ENCODE data around the gene ATP5F1C. TPM values are rescaled to one million over a fixed set of nuclear protein-coding genes. Genes with fewer than 3 reads are reported as not detected.

Gene ATP5F1C
- total RNA-seq, 2 donors from 2014 or later = 115 to 117 TPM

DNA sequence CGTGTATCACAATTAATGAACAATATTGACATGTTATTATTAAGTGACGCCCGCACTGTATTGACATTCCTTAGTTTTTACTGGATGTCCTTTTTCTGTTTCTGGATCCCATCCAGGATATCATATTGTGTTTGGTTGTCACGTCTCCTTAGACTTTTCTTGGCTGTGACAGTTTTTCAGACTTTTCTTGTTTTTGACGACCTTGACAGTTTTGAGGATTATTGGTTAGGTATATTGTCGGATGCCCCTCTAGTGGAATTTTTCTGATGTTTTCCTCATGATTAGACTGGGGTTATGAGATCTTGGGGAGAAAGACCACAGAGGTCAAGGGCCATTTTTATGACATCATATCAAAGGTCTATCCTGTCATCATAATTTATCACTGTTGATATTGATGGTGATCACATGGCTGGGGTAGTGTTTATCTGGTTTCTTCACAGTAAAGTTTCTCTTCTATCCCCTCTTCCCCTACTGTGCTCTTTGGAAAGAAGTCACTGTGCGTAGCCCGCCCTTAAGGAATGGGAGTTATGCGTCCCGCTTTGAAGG is 41.4 kb downstream of the ATP5F1C start:
- no peaks in the 10 kb centered on the region for H3K27me3 Mint-ChIP-seq
- no peaks in the 10 kb centered on the region for H3K9me3 ChIP-seq (ENCODE audit: control insufficient read depth, low read length, poor library complexity, severe bottlenecking)
- no peak for DNase-seq
- no peak for ATAC-seq
- H3K4me1 Mint-ChIP-seq = peaks cover 43% of the 10 kb centered on the region
- peaks cover 10% of the 10 kb centered on the region for H3K36me3 Mint-ChIP-seq (ENCODE audit: low read depth)
- peak overlapping the region; percentile 68 for H3K27ac Mint-ChIP-seq
- no peak overlapping the region for H3K4me3 Mint-ChIP-seq

DNA sequence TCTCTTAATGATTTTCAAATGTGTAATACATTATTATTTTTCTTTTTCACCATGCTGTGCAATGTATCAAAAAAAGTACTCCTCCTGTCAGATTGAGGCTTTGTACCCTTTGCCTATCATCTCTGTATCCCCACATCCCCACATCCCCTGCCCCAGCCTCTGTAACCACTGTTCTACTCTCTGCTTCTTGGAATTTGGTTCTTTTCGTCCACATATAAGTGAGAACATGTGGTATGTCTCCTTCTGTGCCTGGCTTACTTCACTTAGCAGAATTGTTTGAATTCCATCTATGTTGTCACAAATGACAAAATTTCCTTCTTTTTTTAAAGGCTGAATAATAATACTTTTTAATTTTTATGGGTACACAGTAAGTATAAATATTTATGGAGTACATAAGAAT is 44.1 kb downstream of the ATP5F1C start:
- H3K4me3 Mint-ChIP-seq = no peak overlapping the region
- DNase-seq = no peak
- no peak for ATAC-seq
- no peaks in the 10 kb centered on the region for H3K27me3 Mint-ChIP-seq
- peaks cover 4% of the 10 kb centered on the region for H3K36me3 Mint-ChIP-seq (ENCODE audit: low read depth)
- no peak overlapping the region for H3K27ac Mint-ChIP-seq
- no peaks in the 10 kb centered on the region for H3K9me3 ChIP-seq (ENCODE audit: control insufficient read depth, low read length, poor library complexity, severe bottlenecking)
- H3K4me1 Mint-ChIP-seq = peaks cover 45% of the 10 kb centered on the region

DNA sequence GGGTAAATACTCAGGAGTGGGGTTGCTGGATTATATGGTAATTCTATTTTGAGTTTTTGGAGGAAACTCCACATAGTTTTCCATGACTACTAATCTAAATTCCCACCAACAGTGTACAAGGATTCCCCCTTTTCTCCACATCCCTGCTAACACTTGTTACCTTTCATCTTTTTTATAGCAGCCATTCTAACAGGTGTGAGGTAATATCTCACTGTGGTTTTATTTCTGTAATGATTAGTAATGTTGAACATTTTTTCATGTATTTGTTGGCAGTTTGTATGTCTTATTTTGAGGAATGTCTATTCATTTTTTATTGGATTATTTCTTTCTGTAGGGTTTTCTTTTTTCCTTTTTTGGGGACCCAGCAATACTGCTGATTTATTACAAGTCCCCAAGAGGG is 45.2 kb downstream of the ATP5F1C start:
- no peaks in the 10 kb centered on the region for H3K9me3 ChIP-seq (ENCODE audit: control insufficient read depth, low read length, poor library complexity, severe bottlenecking)
- Mint-ChIP-seq H3K27me3 (no peaks in the 10 kb centered on the region), H3K27ac (peak overlapping the region; percentile 21), H3K36me3 (ENCODE audit: low read depth) (peaks cover 4% of the 10 kb centered on the region), H3K4me1 (peaks cover 45% of the 10 kb centered on the region), H3K4me3 (no peak overlapping the region)
- DNase-seq = no peak
- ATAC-seq = no peak

DNA sequence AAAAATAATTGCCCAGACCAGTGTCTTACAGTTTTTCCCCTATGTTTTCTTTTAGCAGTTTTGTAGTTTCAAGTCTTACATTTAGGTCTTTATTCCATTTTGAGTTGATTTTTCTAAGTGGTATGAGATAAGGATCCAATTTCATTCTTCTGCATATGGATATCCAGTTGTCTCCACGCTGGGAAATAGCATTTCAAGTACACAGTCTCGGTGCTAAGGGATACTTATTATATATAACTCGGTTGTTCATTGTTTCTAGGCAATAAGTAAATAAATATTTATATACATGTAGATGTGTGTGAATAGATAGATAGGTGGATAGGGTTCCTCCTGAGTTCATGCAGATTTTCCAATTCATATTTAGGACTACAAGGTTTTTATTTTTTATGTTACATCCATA is 46.3 kb downstream of the ATP5F1C start:
- peaks cover 4% of the 10 kb centered on the region for H3K36me3 Mint-ChIP-seq (ENCODE audit: low read depth)
- no peak overlapping the region for H3K27ac Mint-ChIP-seq
- DNase-seq = no peak
- no peaks in the 10 kb centered on the region for H3K27me3 Mint-ChIP-seq
- no peaks in the 10 kb centered on the region for H3K9me3 ChIP-seq (ENCODE audit: control insufficient read depth, low read length, poor library complexity, severe bottlenecking)
- no peak overlapping the region for H3K4me3 Mint-ChIP-seq
- ATAC-seq = no peak
- H3K4me1 Mint-ChIP-seq = peaks cover 45% of the 10 kb centered on the region

DNA sequence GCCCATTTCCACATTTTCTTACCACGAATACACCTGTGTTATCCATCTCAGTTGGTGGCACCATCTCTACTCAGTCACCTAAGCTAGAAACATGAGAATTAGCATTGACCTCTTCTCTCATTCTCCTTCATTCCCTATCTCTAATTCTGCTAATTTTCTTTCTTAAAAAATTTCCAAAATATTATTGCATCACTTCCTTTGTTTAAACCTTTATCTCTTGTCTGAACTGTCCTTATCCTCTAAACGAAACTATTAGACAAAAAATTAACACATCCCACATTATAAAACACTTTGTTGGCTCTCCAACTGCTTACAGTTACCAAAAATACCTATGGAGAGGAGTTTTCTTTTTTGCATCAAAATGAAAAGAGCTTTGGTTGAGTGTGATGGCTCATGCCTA is 48.6 kb downstream of the ATP5F1C start:
- no peaks in the 10 kb centered on the region for H3K27me3 Mint-ChIP-seq
- ATAC-seq (no peak), DNase-seq (no peak)
- no peaks in the 10 kb centered on the region for H3K9me3 ChIP-seq (ENCODE audit: control insufficient read depth, low read length, poor library complexity, severe bottlenecking)
- peaks cover 34% of the 10 kb centered on the region for H3K4me1 Mint-ChIP-seq
- no peak overlapping the region for H3K4me3 Mint-ChIP-seq
- H3K27ac Mint-ChIP-seq = peak overlapping the region; percentile 59
- H3K36me3 Mint-ChIP-seq (ENCODE audit: low read depth) = peaks cover 5% of the 10 kb centered on the region

DNA sequence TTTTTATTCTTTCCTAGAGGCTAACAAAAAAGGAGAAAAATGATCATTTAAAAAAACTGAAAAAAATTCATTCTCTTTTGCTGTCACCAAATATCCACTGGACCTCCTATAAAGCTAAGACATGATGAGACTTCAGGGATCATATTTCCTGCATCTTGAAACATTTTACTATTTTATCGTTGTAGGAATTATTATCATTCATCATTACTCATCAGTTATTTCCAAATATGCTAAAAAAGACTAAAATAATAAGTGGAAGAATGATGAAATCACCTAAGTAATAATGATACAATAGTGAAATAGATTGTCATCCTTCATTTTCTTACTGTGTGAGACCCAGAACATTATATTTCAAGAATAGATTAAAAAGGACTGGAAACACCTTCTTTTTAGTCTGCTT is 58.6 kb downstream of the ATP5F1C start:
- no peak for DNase-seq
- no peaks in the 10 kb centered on the region for H3K36me3 Mint-ChIP-seq (ENCODE audit: low read depth)
- no peak overlapping the region for H3K4me3 Mint-ChIP-seq
- H3K27ac Mint-ChIP-seq = no peak overlapping the region
- H3K27me3 Mint-ChIP-seq = no peaks in the 10 kb centered on the region
- peaks cover 14% of the 10 kb centered on the region for H3K4me1 Mint-ChIP-seq
- H3K9me3 ChIP-seq (ENCODE audit: control insufficient read depth, low read length, poor library complexity, severe bottlenecking) = no peaks in the 10 kb centered on the region
- ATAC-seq = no peak

DNA sequence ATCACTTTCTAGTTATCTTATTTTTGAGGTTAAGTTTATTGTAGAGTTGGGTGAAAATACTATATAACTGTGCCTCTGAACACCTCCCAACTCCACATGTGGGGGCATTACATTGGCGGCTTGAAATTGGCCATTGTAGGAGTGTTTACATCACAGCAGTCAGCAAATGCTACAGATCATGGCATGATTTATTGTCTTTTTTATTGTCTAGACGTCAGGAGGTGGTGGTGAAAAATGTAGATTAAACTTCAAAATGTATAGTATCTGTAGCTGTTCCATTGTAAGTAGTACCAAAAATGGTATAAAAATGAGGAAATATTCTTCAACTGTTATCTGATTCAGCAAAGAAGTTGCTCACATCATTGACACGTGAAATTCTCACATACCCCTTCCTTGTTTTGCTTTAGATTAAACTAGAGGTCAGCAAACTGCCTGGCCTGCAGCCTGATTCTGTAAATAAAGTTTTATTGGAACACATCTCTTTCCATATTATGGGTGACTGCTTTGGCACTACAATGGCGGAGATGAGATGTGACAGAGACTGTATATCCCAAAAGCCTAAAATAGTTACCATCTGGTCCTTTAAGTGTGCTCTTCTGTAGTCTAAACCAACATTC is 65.4 kb downstream of the ATP5F1C start:
- no peak overlapping the region for H3K4me3 Mint-ChIP-seq
- ATAC-seq = no peak
- H3K9me3 ChIP-seq (ENCODE audit: control insufficient read depth, low read length, poor library complexity, severe bottlenecking) = no peaks in the 10 kb centered on the region
- H3K36me3 Mint-ChIP-seq (ENCODE audit: low read depth) = peaks cover 2% of the 10 kb centered on the region
- peaks cover 33% of the 10 kb centered on the region for H3K4me1 Mint-ChIP-seq
- no peaks in the 10 kb centered on the region for H3K27me3 Mint-ChIP-seq
- no peak for DNase-seq
- H3K27ac Mint-ChIP-seq = no peak overlapping the region

DNA sequence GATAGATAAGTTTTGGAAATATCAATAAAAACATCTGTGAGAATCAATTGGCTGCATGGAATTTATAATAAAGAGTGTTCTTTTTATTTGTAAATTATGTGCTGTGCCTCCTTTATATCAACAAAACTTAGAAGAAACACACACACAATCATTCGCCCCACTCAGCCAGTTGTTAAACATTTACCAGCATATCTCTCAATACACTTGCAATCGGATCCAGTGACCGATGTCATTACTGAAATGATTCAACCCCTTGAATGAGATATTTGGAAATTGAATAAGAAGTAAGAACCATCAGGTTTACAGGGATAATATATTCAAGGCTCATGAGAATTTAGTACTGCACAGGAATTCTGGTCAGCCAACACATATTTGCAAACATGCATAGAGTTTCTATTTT is 65.9 kb downstream of the ATP5F1C start:
- H3K4me1 Mint-ChIP-seq = peaks cover 33% of the 10 kb centered on the region
- H3K27me3 Mint-ChIP-seq = no peaks in the 10 kb centered on the region
- H3K27ac Mint-ChIP-seq = no peak overlapping the region
- peaks cover 2% of the 10 kb centered on the region for H3K36me3 Mint-ChIP-seq (ENCODE audit: low read depth)
- no peak overlapping the region for H3K4me3 Mint-ChIP-seq
- no peaks in the 10 kb centered on the region for H3K9me3 ChIP-seq (ENCODE audit: control insufficient read depth, low read length, poor library complexity, severe bottlenecking)
- no peak for ATAC-seq
- DNase-seq = no peak

DNA sequence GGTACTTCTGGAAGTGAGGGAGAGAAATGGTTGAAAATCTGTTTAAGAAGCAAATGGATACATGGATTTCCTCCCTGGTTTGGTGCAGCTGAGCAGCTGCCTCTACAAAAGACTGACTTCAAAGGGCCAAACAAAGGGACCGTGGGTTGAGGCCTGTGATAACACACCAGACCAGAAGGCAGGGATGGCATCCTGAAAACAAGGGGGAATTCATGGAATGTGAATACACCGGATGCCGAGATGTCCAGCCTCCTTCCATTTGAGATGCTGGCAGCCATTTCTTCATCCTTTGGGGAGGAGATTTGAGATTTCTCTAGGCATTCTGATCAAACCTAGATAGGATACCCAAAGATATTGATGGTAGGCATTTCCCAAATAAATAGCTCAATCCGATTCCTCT is 67.2 kb downstream of the ATP5F1C start:
- peaks cover 2% of the 10 kb centered on the region for H3K36me3 Mint-ChIP-seq (ENCODE audit: low read depth)
- H3K4me1 Mint-ChIP-seq = peaks cover 33% of the 10 kb centered on the region
- DNase-seq (no peak), ATAC-seq (no peak)
- H3K27ac Mint-ChIP-seq = no peak overlapping the region
- no peaks in the 10 kb centered on the region for H3K9me3 ChIP-seq (ENCODE audit: control insufficient read depth, low read length, poor library complexity, severe bottlenecking)
- H3K4me3 Mint-ChIP-seq = no peak overlapping the region
- H3K27me3 Mint-ChIP-seq = no peaks in the 10 kb centered on the region

DNA sequence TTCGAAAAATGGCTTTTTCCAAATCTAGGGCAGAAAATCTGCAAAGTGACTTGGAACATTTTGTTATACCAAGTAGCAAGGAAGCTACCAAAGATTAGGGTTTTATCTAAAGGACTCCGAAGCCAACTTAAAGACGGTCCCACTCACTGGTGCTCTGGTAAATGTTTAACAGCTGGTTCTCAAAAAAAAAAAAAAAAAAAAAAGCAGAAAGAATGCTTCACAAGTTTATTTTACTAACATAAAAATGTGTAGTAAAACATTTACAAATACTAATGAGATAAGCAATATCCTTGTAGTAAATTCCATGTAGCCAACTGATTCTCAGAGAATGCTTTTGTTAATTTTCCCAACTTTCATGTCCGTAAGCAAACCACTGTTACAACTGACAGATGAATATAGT is 68.7 kb downstream of the ATP5F1C start:
- Mint-ChIP-seq H3K27me3 (no peaks in the 10 kb centered on the region), H3K36me3 (ENCODE audit: low read depth) (peaks cover 4% of the 10 kb centered on the region), H3K4me3 (no peak overlapping the region), H3K4me1 (peaks cover 30% of the 10 kb centered on the region), H3K27ac (no peak overlapping the region)
- DNase-seq (no peak), ATAC-seq (no peak)
- H3K9me3 ChIP-seq (ENCODE audit: control insufficient read depth, low read length, poor library complexity, severe bottlenecking) = no peaks in the 10 kb centered on the region

DNA sequence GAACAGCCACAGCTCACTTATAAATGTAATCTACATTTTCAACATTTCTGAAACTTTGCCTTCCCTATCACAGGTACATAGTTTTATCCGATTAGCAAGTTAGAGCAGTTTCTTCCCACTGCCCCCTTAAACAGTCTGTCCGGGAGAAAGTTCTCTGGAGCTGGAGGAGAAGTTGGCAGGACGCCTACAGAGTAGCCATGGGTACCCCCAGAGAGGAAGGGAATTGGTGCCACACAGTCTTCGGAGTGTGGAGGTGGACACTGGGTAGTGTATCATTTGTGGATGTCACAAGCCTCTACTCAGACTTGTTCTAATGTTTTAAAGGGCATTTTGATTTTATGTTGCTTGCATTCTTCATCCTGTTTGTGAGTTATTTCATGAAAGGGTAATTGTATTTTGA is 69.3 kb downstream of the ATP5F1C start:
- H3K27ac Mint-ChIP-seq = no peak overlapping the region
- ATAC-seq = no peak

More for the DNA sequence above, 69.3 kb downstream of the ATP5F1C start:
- Mint-ChIP-seq H3K4me1 (peaks cover 29% of the 10 kb centered on the region), H3K27me3 (no peaks in the 10 kb centered on the region), H3K36me3 (ENCODE audit: low read depth) (peaks cover 7% of the 10 kb centered on the region), H3K4me3 (no peak overlapping the region)
- no peak for DNase-seq
- no peaks in the 10 kb centered on the region for H3K9me3 ChIP-seq (ENCODE audit: control insufficient read depth, low read length, poor library complexity, severe bottlenecking)

Other genes starting within 250 kb of the ATP5F1C start
- not detected for gene ITIH5, start 121.2 kb upstream of the ATP5F1C start, total RNA-seq
- gene ITIH2, start 84.9 kb upstream of the ATP5F1C start, total RNA-seq = not detected
- gene KIN, start 184 bp upstream of the ATP5F1C start, total RNA-seq = 1 to 10 TPM; 6.3 to 8.6 TPM
- gene TAF3, start 30.3 kb downstream of the ATP5F1C start, total RNA-seq = 10 to 100 TPM; 17.0 to 18.4 TPM

Measured in T-helper 17 cell (primary cell).